ELR (cell line): Measurements from ENCODE around the gene FAS.

Source experiments
- DNase-seq: peaks from one replicate; pipeline ENCODE4 v3.0.0-alpha.2; 2015; ENCODE audit warnings: low read depth

FAS gene

GRCh38 chr10:88990384-88991160, at the start of gene FAS:
TSS of gene FAS (plus strand) at chr10:88990798. CDS start at chr10:88990877, 79 bp downstream.
- DNase-seq, result peak; percentile 72

GRCh38 chr10:88941026-88941425, 49.6 kb upstream of the FAS start:
- no peak for DNase-seq

- no peak for DNase-seq
These were observed 46.8 kb upstream of the FAS start for GRCh38 chr10:88943778-88944177.

GRCh38 chr10:88944813-88945212, 45.8 kb upstream of the FAS start:
- no peak for DNase-seq

- no peak for DNase-seq
These were observed 44.4 kb upstream of the FAS start for GRCh38 chr10:88946200-88946599.

GRCh38 chr10:88946965-88947590, 43.5 kb upstream of the FAS start:
- DNase-seq, result no peak

GRCh38 chr10:88949051-88949450, 41.5 kb upstream of the FAS start:
- DNase-seq, result no peak

- DNase-seq, result no peak
These were observed 40.4 kb upstream of the FAS start for GRCh38 chr10:88949912-88950837.

- DNase-seq, result peak; percentile 31
These were observed 37.9 kb upstream of the FAS start, which contains the start of gene ACTA2 for GRCh38 chr10:88952647-88953111. TSS of gene ACTA2 (minus strand) at chr10:88952773. CDS start at chr10:88948930, 3,843 bp downstream.

GRCh38 chr10:88953662-88954061, 36.9 kb upstream of the FAS start:
- no peak for DNase-seq

GRCh38 chr10:88954458-88955083, 36.0 kb upstream of the FAS start:
- no peak for DNase-seq

- no peak for DNase-seq
These were observed 33.2 kb upstream of the FAS start for GRCh38 chr10:88957381-88957780.

- DNase-seq, result no peak
These were observed 31.9 kb upstream of the FAS start for GRCh38 chr10:88958721-88959120.

- DNase-seq, result peak; percentile 17
These were observed 29.8 kb upstream of the FAS start for GRCh38 chr10:88960802-88961201.

GRCh38 chr10:88961266-88961665, 29.3 kb upstream of the FAS start:
- no peak for DNase-seq

GRCh38 chr10:88962336-88962735, 28.3 kb upstream of the FAS start:
- DNase-seq, result no peak

- no peak for DNase-seq
These were observed 27.3 kb upstream of the FAS start for GRCh38 chr10:88963318-88963717.

GRCh38 chr10:88964360-88964759, 26.2 kb upstream of the FAS start:
- DNase-seq, result no peak

- DNase-seq, result no peak
These were observed 25.7 kb upstream of the FAS start for GRCh38 chr10:88964869-88965415.

GRCh38 chr10:88966797-88967196, 23.8 kb upstream of the FAS start:
- DNase-seq, result no peak

- no peak for DNase-seq
These were observed 22.2 kb upstream of the FAS start for GRCh38 chr10:88968391-88968790.
